Subcutaneous abdominal adipose tissue (tissue), 5 donors: ENCODE measurements around the gene IL13.

Source experiments
- H3K27ac ChIP-seq: one replicate; pipeline ENCODE4 v1.7.0; 2013; ENCODE audit warnings: low read depth, mild to moderate bottlenecking, inconsistent platforms, low read length, moderate library complexity
- H3K27me3 ChIP-seq, 5 donors: one replicate each; pipeline ENCODE4 v1.7.0; 2013; ENCODE audit warnings: low read length in 5 of 5, inconsistent platforms in 1 of 5; ENCODE audit not compliant: control insufficient read depth in 5 of 5, insufficient read depth in 4 of 5
- H3K36me3 ChIP-seq, 5 donors: one replicate each; pipeline ENCODE4 v1.7.0; 2013; ENCODE audit warnings: low read length in 5 of 5; ENCODE audit not compliant: control insufficient read depth in 5 of 5, insufficient read depth in 5 of 5
- H3K4me1 ChIP-seq, 5 donors: one replicate each; pipeline ENCODE4 v1.7.0; 2013; ENCODE audit warnings: low read length in 5 of 5, mild to moderate bottlenecking in 3 of 5, moderate library complexity in 1 of 5; ENCODE audit not compliant: control insufficient read depth in 5 of 5, insufficient read depth in 5 of 5
- H3K4me3 ChIP-seq, 5 donors: one replicate each; pipeline ENCODE4 v1.7.0; 2013; ENCODE audit warnings: low read length in 5 of 5, low read depth in 1 of 5
- H3K9ac ChIP-seq, 5 donors: one replicate each; pipeline ENCODE4 v1.7.0; 2013; ENCODE audit warnings: low read length in 5 of 5, mild to moderate bottlenecking in 4 of 5, moderate library complexity in 3 of 5
- H3K9me3 ChIP-seq, 5 donors: one replicate each; pipeline ENCODE4 v1.7.0; 2013; ENCODE audit warnings: low read length in 5 of 5; ENCODE audit not compliant: control insufficient read depth in 5 of 5
- donor health status: healthy.
- donor health status: healthy.
- donor health status: healthy.
- donor health status: healthy.
- donor health status: healthy.

Gene IL13

DNA sequence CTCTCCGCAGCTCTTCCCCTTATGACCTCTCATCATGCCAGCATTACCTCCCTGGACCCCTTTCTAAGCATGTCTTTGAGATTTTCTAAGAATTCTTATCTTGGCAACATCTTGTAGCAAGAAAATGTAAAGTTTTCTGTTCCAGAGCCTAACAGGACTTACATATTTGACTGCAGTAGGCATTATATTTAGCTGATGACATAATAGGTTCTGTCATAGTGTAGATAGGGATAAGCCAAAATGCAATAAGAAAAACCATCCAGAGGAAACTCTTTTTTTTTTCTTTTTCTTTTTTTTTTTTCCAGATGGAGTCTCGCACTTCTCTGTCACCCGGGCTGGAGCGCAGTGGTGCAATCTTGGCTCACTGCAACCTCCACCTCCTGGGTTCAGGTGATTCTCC, 20.7 kb upstream of the IL13 start:
- no peaks in the 10 kb centered on the region for H3K27me3 ChIP-seq
- H3K36me3 ChIP-seq: peaks cover 21 to 58% (median 42%) of the 10 kb centered on the region in 5 donors
- H3K9me3 ChIP-seq: no peaks in the 10 kb centered on the region
- H3K4me3 ChIP-seq: no peak overlapping the region
- no peaks in the 10 kb centered on the region for H3K4me1 ChIP-seq
- no peak overlapping the region for H3K27ac ChIP-seq
- H3K9ac ChIP-seq: no peak overlapping the region

DNA sequence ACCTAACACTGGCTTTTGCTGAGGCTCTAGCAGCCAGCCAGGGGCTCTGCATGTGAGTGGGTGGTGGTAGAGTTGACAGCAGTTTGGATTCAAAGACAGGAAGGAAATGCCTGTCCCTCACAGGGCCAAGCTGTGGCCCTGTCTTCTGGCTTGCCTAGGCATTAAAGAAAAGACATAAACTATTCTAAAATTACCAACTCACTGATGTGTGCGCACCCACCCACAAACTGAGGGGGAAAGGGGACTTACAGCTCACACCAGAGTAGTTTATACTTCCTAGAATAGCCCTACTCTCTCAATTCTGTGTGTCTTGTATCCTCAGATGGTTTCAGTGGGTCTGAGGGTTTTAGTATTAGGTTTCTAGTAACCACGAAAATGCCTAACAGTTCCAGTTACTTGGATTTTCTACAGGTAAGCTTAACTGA, 18.3 kb upstream of the IL13 start:
- H3K9ac ChIP-seq: no peak overlapping the region
- H3K27me3 ChIP-seq: no peaks in the 10 kb centered on the region
- no peaks in the 10 kb centered on the region for H3K4me1 ChIP-seq
- H3K36me3 ChIP-seq: peaks cover 23 to 70% (median 53%) of the 10 kb centered on the region in 5 donors
- no peaks in the 10 kb centered on the region for H3K9me3 ChIP-seq
- H3K4me3 ChIP-seq: no peak overlapping the region
- no peak overlapping the region for H3K27ac ChIP-seq

GRCh38 chr5:132640613-132641012, 17.4 kb upstream of the IL13 start:
- Histone ChIP-seq H3K9me3 (no peaks in the 10 kb centered on the region), H3K27ac (no peak overlapping the region), H3K4me3 (no peak overlapping the region), H3K9ac (no peak overlapping the region), H3K36me3 (peaks cover 23 to 68% (median 50%) of the 10 kb centered on the region in 5 donors), H3K27me3 (no peaks in the 10 kb centered on the region), H3K4me1 (no peaks in the 10 kb centered on the region)

GRCh38 chr5:132641241-132641723, 16.7 kb upstream of the IL13 start:
- no peaks in the 10 kb centered on the region for H3K9me3 ChIP-seq
- H3K9ac ChIP-seq: no peak overlapping the region
- peaks cover 19 to 65% (median 50%) of the 10 kb centered on the region in 5 donors for H3K36me3 ChIP-seq

DNA sequence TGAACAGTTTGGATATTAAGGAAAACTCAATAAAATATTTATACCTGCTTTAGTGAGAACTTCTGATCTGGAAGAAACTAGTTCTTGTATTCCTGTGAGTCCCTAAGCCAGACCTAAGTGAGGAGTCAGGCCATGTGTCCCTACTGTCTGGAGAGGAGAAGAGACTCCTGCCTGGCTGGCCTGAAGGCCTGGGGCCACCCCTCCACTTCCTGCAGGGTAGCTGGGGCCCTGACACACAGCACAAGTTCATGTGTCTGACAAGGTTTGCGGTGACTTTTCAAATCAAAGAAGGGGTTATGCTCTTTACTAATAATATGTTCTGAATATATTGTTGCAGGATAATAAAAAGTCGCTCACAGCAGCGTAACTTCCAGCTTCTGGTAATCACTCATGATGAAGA, 16.1 kb upstream of the IL13 start:
- no peaks in the 10 kb centered on the region for H3K4me1 ChIP-seq
- no peak overlapping the region for H3K9ac ChIP-seq
- no peak overlapping the region for H3K27ac ChIP-seq
- H3K36me3 ChIP-seq: peaks cover 15 to 61% (median 50%) of the 10 kb centered on the region in 5 donors
- H3K4me3 ChIP-seq: no peak overlapping the region
- H3K9me3 ChIP-seq: no peaks in the 10 kb centered on the region
- H3K27me3 ChIP-seq: no peaks in the 10 kb centered on the region

More at GRCh38 chr5:132641241-132641723, 16.7 kb upstream of the IL13 start:
- Histone ChIP-seq H3K4me1 (no peaks in the 10 kb centered on the region), H3K4me3 (no peak overlapping the region), H3K27me3 (no peaks in the 10 kb centered on the region), H3K27ac (no peak overlapping the region)

GRCh38 chr5:132644177-132644576, 13.8 kb upstream of the IL13 start:
- H3K4me3 ChIP-seq: no peak overlapping the region
- peaks cover 8 to 38% (median 32%) of the 10 kb centered on the region in 5 donors for H3K36me3 ChIP-seq
- H3K9ac ChIP-seq: no peak overlapping the region
- no peaks in the 10 kb centered on the region for H3K4me1 ChIP-seq
- H3K27me3 ChIP-seq: no peaks in the 10 kb centered on the region
- no peak overlapping the region for H3K27ac ChIP-seq
- peaks cover 0 to 10% (median 5%) of the 10 kb centered on the region in 5 donors for H3K9me3 ChIP-seq

- Histone ChIP-seq H3K27ac (no peak overlapping the region), H3K4me1 (no peaks in the 10 kb centered on the region), H3K4me3 (no peak overlapping the region), H3K27me3 (no peaks in the 10 kb centered on the region), H3K36me3 (peaks cover 5 to 16% (median 15%) of the 10 kb centered on the region in 5 donors), H3K9ac (no peak overlapping the region), H3K9me3 (peaks cover 0 to 10% (median 5%) of the 10 kb centered on the region in 5 donors)
Measured at GRCh38 chr5:132646583-132647266, 11.2 kb upstream of the IL13 start.

- H3K9me3 ChIP-seq: peaks cover 0 to 10% (median 5%) of the 10 kb centered on the region in 5 donors
- H3K4me3 ChIP-seq: no peak overlapping the region
- no peaks in the 10 kb centered on the region for H3K4me1 ChIP-seq
- peaks cover 0 to 1% (median 0%) of the 10 kb centered on the region in 5 donors for H3K27me3 ChIP-seq
- H3K9ac ChIP-seq: no peak overlapping the region
- H3K36me3 ChIP-seq: peaks cover 2 to 10% (median 8%) of the 10 kb centered on the region in 5 donors
- no peak overlapping the region for H3K27ac ChIP-seq
Measured at GRCh38 chr5:132647473-132647872, 10.5 kb upstream of the IL13 start.

DNA sequence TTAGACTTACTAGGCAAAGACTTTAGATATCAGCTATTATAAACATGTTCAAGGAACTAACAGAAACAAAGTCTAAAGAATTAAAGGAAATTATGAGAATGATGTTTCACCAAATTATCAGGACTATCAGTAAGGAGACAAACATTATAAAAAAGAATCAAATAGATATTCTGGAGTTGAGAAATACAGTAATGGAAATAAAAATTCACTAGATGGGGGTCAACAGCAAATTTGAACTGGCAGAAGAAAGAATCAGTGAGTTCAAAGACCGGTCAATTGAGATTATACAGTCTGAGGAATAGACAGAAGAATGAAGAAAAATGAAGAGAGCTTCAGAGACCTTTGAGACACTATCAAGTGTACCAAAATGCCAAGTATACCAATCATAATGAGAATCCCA, 9.6 kb upstream of the IL13 start:
- Histone ChIP-seq H3K4me1 (no peaks in the 10 kb centered on the region), H3K9ac (no peak overlapping the region), H3K9me3 (peaks cover 0 to 10% (median 5%) of the 10 kb centered on the region in 5 donors), H3K4me3 (no peak overlapping the region), H3K27me3 (peaks cover 0 to 2% (median 0%) of the 10 kb centered on the region in 5 donors), H3K36me3 (peaks cover 0 to 1% (median under 1%) of the 10 kb centered on the region in 5 donors), H3K27ac (no peak overlapping the region)

DNA sequence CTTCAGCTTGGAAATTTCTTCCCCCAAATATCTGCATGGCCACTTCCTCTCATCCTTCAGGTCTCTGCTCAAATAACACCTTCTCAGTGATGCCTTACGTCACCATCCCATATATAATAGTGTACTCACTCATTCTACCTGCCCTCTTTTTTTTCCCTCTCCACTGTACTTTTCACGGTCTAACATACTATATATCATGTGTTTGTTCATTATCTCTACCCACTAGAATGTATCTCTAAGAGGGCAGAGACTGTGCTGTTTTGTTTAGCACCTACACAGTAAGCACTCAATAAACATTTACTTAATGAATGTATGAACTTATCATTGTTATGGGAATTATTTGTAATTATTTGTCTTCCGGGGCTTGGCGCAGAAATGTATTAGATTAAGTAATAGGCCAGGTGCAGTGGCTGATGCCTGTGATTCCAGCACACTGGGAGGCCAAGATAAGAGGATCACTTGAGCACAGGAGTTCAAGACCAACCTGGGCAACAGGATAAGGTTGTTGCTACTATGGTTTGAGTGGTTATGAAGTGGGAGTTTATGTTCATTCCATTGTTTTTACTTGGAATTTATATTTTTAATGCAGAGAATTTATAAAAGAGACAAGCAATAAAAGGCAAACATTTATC, 6.0 kb upstream of the IL13 start:
- no peak overlapping the region for H3K4me3 ChIP-seq
- H3K9me3 ChIP-seq: peaks cover 0 to 10% (median 5%) of the 10 kb centered on the region in 5 donors

More for the DNA sequence above, 6.0 kb upstream of the IL13 start:
- no peaks in the 10 kb centered on the region for H3K36me3 ChIP-seq
- H3K27ac ChIP-seq: no peak overlapping the region
- H3K27me3 ChIP-seq: peaks cover 0 to 17% (median 8%) of the 10 kb centered on the region in 5 donors
- H3K9ac ChIP-seq: no peak overlapping the region
- peaks cover 0 to 14% (median 12%) of the 10 kb centered on the region in 5 donors for H3K4me1 ChIP-seq
